Right ventricle myocardium superior (tissue), 1 donor: ENCODE results near the gene LHX2. TPM values are rescaled to one million over a fixed set of nuclear protein-coding genes. Genes with fewer than 3 reads are reported as not detected.
"Not testable (repeated sequence)": the region's sequence is repeated elsewhere in the genome, so short reads cannot be mapped to it uniquely, and the experiment has no call there.

Experiments
- ATAC-seq: fragments of 200-7000 bp; cut with Tn5 transposase; one replicate; pipeline ENCODE4 v1.9.1; 2020; ENCODE audit warnings: mild to moderate bottlenecking; ENCODE audit not compliant: poor library complexity
- DNase-seq: peaks from one replicate; pipeline ENCODE4 v3.0.0-alpha.2; 2020
- intact Hi-C: fragments of 100-400 bp; cut with DNase I; formaldehyde crosslinking; loops from one replicate; pipeline ENCODE4 v1.11.2; 2022
- long read RNA-seq: library from polyadenylated mRNA; unstranded; transcript quantifications from one replicate; pipeline ENCODE4 v2.0.0, GENCODE V29; 2021
- total RNA-seq: library from RNA; stranded (reverse); fragmentation: NEBNext Ultra II Directional; extraction: Animal tissue kit (Norgen Biotek cat#: 25700); gene quantifications from one replicate; pipeline ENCODE4 v1.2.1, GENCODE V29; 2021
- donor health status: DM: no; HTN: yes; CAD: no; lungs with severe emphysema.

Gene LHX2
- not detected for total RNA-seq
- long read RNA-seq = 0 reads

GRCh38 chr9:124011460-124012301 lies at the start of gene LHX2:
Gene LHX2, plus strand, starts transcription at chr9:124011768. Its CDS starts 581 bp downstream, at chr9:124012349.
- DNase-seq (peak; percentile 86), ATAC-seq (peak; percentile 85)
- intact Hi-C loops = no loop called here

GRCh38 chr9:123964761-123965160 lies 46.8 kb upstream of the LHX2 start:
- intact Hi-C loops = no loop called here
- DNase-seq (no peak), ATAC-seq (no peak)

GRCh38 chr9:123965801-123966686 lies 45.5 kb upstream of the LHX2 start:
- intact Hi-C loops = no loop called here
- ATAC-seq (no peak), DNase-seq (no peak)

- ATAC-seq (no peak), DNase-seq (no peak)
- intact Hi-C loops = no loop called here
These were observed 44.2 kb upstream of the LHX2 start for GRCh38 chr9:123967323-123967722.

GRCh38 chr9:123972618-123973017 lies 39.0 kb upstream of the LHX2 start:
- DNase-seq = no peak

GRCh38 chr9:123973590-123974223 lies 37.9 kb upstream of the LHX2 start:
- intact Hi-C loops = no loop called here
- no peak for DNase-seq
- no peak for ATAC-seq

More at GRCh38 chr9:123972618-123973017, 39.0 kb upstream of the LHX2 start:
- intact Hi-C loops = no loop called here
- no peak for ATAC-seq

GRCh38 chr9:123974471-123974870 lies 37.1 kb upstream of the LHX2 start:
- ATAC-seq (no peak), DNase-seq (no peak)
- intact Hi-C loops = no loop called here

GRCh38 chr9:123975871-123976270 lies 35.7 kb upstream of the LHX2 start:
- intact Hi-C loops = no loop called here
- ATAC-seq (no peak), DNase-seq (no peak)

- DNase-seq, intact Hi-C loops, ATAC-seq: not testable (repeated sequence)
These were observed 35.0 kb upstream of the LHX2 start for GRCh38 chr9:123976579-123976978.

- intact Hi-C loops = no loop called here
- DNase-seq (no peak), ATAC-seq (no peak)
These were observed 32.6 kb upstream of the LHX2 start for GRCh38 chr9:123978981-123979380.

GRCh38 chr9:123982535-123982934 lies 29.0 kb upstream of the LHX2 start:
- no peak for DNase-seq
- ATAC-seq = no peak
- intact Hi-C loops = no loop called here

- ATAC-seq (no peak), DNase-seq (no peak)
- intact Hi-C loops = no loop called here
These were observed 28.5 kb upstream of the LHX2 start for GRCh38 chr9:123983047-123983446.

GRCh38 chr9:123984802-123985201 lies 26.8 kb upstream of the LHX2 start:
- intact Hi-C loops = no loop called here
- peak; percentile 86 for ATAC-seq
- no peak for DNase-seq

GRCh38 chr9:123985869-123986268 lies 25.7 kb upstream of the LHX2 start:
- intact Hi-C loops = no loop called here
- ATAC-seq (no peak), DNase-seq (no peak)

- DNase-seq = no peak
- no peak for ATAC-seq
- intact Hi-C loops = no loop called here
These were observed 21.1 kb upstream of the LHX2 start for GRCh38 chr9:123990427-123990826.

GRCh38 chr9:123992679-123993078 lies 18.9 kb upstream of the LHX2 start:
- DNase-seq, ATAC-seq, intact Hi-C loops: not testable (repeated sequence)

- intact Hi-C loops = no loop called here
- DNase-seq = peak; percentile 44
- ATAC-seq = peak; percentile 41
These were observed 14.7 kb upstream of the LHX2 start for GRCh38 chr9:123996731-123997421.

- DNase-seq (peak; percentile 75), ATAC-seq (peak; percentile 71)
- intact Hi-C loops = no loop called here
These were observed 13.8 kb upstream of the LHX2 start for GRCh38 chr9:123997665-123998277.
